Activated CD4-positive, alpha-beta T cell treated with anti-CD3 and anti-CD28 coated beads, Interleukin-2, amount 10 ng/mL, durations not matched to agents 24 days and 14 days (primary cell): ENCODE data around the gene UGT2B7. TPM values are rescaled to one million over a fixed set of nuclear protein-coding genes. Genes with fewer than 3 reads are reported as not detected.

Experiments used
- DNase-seq: peaks from one replicate; pipeline ENCODE4 v3.0.0; 2022
- H3K27ac Mint-ChIP-seq: one replicate; pipeline ENCODE4 v1.8.0; 2022; ENCODE audit warnings: mild to moderate bottlenecking, mixed read lengths
- H3K27me3 Mint-ChIP-seq: one replicate; pipeline ENCODE4 v1.8.0; 2022; ENCODE audit warnings: mixed read lengths
- H3K36me3 Mint-ChIP-seq: one replicate; pipeline ENCODE4 v1.8.0; 2022; ENCODE audit warnings: low read depth, mild to moderate bottlenecking, mixed read lengths
- H3K4me1 Mint-ChIP-seq: one replicate; pipeline ENCODE4 v1.8.0; 2021; ENCODE audit warnings: mixed read lengths
- H3K4me3 Mint-ChIP-seq: one replicate; pipeline ENCODE4 v1.8.0; 2022; ENCODE audit warnings: mild to moderate bottlenecking, moderate library complexity, mixed read lengths
- H3K9me3 Mint-ChIP-seq: one replicate; pipeline ENCODE4 v1.8.0; 2021; ENCODE audit warnings: mixed read lengths
- intact Hi-C: fragments of 100-400 bp; cut with micrococcal nuclease; formaldehyde crosslinking; loops from one replicate; pipeline ENCODE4 v1.15.1; 2023
- total RNA-seq: library from RNA; stranded (reverse); gene quantifications from 2 replicates; pipeline ENCODE4 v1.2.3, GENCODE V29; 2022

Gene UGT2B7
- total RNA-seq, 1 donor from 2014 or later = not detected

DNA sequence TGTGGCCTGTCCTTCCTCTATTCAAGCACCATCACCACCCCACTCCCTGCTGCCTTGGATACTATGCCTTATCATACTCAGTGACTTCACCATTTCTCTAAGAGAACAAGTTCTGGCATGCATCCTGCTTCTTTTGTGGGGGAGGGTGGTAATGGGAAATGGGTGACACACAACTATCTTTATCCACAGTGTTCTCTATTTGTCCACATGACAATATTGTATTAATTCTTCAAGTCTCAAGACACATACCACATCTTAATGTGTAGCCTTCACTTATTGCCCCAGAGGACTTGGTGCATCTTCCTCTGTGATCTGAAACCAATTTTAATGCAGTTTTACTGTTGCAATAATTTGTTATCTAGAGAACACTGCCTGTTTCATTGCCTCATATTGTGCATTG is 29.3 kb upstream of the UGT2B7 start:
- H3K4me3 Mint-ChIP-seq = no peak overlapping the region
- intact Hi-C loops = no loop called here
- no peaks in the 10 kb centered on the region for H3K9me3 Mint-ChIP-seq
- H3K4me1 Mint-ChIP-seq = no peaks in the 10 kb centered on the region
- H3K36me3 Mint-ChIP-seq = no peaks in the 10 kb centered on the region
- no peak overlapping the region for H3K27ac Mint-ChIP-seq
- DNase-seq = no peak
- no peaks in the 10 kb centered on the region for H3K27me3 Mint-ChIP-seq

DNA sequence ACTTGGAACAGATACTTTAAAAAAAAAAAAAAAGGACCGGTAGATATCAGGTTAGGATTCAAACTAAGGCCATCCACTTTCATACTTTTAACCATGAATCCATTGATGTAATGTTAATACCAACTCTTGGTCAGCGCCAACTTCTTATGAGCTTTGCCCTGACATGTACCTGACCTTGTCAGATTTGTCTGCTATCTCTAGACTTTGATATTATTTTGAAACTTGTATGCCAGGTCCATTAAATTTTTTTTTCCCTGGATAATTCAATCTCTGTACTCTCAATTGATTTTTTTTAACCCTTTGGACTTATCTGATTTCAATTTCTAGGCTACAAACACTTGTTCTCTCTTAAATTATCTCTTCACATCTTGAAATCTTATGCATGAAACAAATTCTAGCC is 27.2 kb upstream of the UGT2B7 start:
- Mint-ChIP-seq H3K36me3 (no peaks in the 10 kb centered on the region), H3K27me3 (no peaks in the 10 kb centered on the region), H3K9me3 (no peaks in the 10 kb centered on the region), H3K4me1 (no peaks in the 10 kb centered on the region), H3K27ac (no peak overlapping the region), H3K4me3 (no peak overlapping the region)
- intact Hi-C loops = no loop called here
- no peak for DNase-seq

DNA sequence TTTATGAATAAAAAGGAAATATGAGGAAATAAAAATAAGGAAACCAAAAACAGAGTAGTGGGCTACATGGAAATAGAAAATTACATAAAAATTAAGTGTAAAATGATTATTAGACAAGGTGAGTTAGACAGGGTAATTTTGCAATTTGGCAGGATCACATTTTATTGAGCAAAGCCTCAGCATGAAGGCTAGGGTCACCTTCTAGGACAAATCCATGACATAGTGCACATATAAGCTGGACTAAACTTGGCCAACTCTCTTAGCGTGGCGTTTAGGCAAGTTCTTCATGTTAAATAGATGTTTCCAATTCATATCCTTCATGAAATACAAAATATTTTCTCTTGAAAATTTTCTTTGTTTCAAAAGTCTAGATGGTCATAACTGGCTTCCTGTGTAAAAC is 25.7 kb upstream of the UGT2B7 start:
- intact Hi-C loops = no loop called here
- Mint-ChIP-seq H3K27ac (no peak overlapping the region), H3K4me3 (no peak overlapping the region), H3K27me3 (no peaks in the 10 kb centered on the region), H3K4me1 (no peaks in the 10 kb centered on the region), H3K9me3 (no peaks in the 10 kb centered on the region), H3K36me3 (no peaks in the 10 kb centered on the region)
- no peak for DNase-seq

DNA sequence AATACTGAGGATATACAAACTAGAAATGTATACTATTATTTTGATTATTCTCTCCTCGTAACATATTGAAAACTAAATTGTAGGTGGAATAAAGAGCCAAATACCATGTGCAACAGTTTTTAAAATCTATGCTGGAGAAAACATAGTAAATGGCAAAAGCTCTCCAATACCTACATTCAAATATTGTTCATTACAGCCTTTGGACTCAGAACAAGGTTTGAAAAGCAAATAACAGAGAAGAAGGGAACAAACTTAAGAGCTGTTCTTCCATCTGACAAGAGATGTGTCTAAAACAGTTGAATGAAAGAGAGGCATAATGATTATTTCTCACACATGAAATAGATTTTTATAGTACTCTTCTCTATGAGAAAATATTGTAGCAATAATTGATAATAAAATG is 25.0 kb upstream of the UGT2B7 start:
- no peak for DNase-seq
- no peak overlapping the region for H3K4me3 Mint-ChIP-seq
- intact Hi-C loops = no loop called here
- H3K27ac Mint-ChIP-seq = no peak overlapping the region
- H3K27me3 Mint-ChIP-seq = no peaks in the 10 kb centered on the region
- no peaks in the 10 kb centered on the region for H3K9me3 Mint-ChIP-seq
- H3K36me3 Mint-ChIP-seq = no peaks in the 10 kb centered on the region
- no peaks in the 10 kb centered on the region for H3K4me1 Mint-ChIP-seq

DNA sequence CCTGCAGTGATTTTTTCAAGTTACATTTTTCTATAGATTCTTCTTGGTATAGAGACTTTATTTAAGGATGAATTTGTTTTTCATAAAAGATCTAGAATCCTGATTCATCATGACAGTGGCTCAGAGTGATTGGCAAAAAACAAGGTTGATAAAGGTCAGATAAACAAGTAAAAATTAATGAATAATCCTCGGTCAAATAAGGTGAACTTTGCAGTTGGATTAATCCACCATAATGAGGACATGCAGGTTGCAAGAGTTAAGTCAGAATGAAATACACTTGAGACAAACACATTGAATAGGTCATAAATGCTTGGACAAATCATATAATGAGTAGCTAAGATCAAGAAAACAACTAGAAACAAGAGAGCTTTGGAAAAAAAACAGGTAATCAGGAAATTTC is 22.9 kb upstream of the UGT2B7 start:
- H3K9me3 Mint-ChIP-seq = no peaks in the 10 kb centered on the region
- no peaks in the 10 kb centered on the region for H3K36me3 Mint-ChIP-seq
- no peak for DNase-seq
- no peaks in the 10 kb centered on the region for H3K27me3 Mint-ChIP-seq
- H3K4me3 Mint-ChIP-seq = no peak overlapping the region
- H3K4me1 Mint-ChIP-seq = no peaks in the 10 kb centered on the region
- H3K27ac Mint-ChIP-seq = no peak overlapping the region
- intact Hi-C loops = no loop called here

DNA sequence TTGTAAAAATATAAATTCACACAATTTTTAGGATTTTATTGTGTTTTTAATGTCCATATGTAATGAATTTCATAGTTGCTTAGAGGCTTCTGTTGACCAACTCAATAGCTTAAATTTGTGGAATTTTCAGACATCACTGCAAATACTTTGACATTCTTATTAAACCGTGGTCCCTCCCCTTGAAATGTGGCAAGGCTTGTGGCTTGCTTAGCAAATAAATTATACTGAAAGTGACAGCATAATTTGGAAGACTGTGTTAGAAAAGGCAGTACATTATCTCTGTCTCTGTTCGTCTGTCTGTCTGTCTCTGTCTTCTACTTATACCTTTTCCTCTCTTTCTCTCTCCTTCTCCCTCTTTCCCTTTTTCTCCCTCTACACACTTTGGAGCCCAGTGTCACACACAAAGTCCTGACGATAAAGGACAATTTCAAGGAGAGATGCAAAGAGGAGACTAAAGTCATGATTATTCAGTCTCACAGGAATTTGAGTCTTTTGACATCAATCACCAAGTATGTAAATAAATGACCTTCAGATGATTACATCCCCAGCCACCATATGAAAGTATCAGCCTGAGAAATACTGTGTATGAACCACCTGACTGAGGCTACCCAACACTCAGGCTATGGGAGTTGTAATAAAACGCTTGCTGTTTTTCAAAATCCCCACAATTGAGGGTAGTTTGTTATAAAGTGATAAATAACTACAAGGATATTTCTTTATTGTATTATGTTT is 21.0 kb upstream of the UGT2B7 start:
- Mint-ChIP-seq H3K27ac (no peak overlapping the region), H3K9me3 (no peaks in the 10 kb centered on the region), H3K36me3 (no peaks in the 10 kb centered on the region), H3K4me3 (no peak overlapping the region), H3K4me1 (no peaks in the 10 kb centered on the region), H3K27me3 (no peaks in the 10 kb centered on the region)
- DNase-seq = no peak
- intact Hi-C loops = no loop called here

DNA sequence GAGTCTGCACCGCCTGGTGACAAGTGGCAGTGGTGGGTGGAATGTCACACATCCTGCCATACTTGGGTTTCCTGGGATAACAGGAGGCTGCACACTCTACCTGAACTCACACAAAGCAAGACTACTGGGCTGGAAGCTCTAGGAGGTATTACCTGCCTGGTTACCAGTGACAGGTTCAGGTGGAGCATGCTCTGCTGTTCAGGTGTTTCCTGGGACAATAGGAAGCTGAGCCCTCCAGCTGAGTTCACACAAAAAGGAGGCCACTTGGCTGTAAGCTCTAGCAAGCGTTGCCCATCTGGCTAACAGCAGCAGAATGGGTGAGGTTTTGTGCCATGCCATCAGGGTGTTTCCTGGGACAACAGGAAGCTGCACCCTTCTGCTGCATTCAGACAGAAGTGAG is 17.4 kb upstream of the UGT2B7 start:
- Mint-ChIP-seq H3K4me1 (no peaks in the 10 kb centered on the region), H3K36me3 (no peaks in the 10 kb centered on the region), H3K27me3 (no peaks in the 10 kb centered on the region), H3K9me3 (no peaks in the 10 kb centered on the region), H3K27ac (no peak overlapping the region), H3K4me3 (no peak overlapping the region)
- no peak for DNase-seq
- intact Hi-C loops = loop anchor here (1.0 kb wide), 1 partner anchor 25 kb away; no protein-coding TSS in a partner anchor

DNA sequence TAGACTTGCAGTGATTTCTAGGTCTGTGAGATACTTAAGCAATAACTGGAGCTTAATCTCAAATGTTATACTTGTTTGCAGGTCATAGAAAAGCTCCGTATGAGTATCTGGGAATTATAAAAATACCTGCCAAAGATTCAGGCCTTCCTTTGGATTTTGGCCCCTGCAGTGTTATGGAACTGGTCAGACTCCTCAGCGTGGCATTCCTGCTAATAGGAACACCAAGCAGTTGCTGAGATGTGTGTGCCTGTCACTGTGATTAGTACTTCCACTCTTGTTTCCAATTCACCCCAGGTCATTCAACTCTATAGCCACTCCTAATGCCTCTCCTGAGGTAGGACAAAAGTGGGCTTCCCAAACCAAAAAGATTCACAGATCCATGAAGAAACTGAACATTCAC is 7.8 kb upstream of the UGT2B7 start:
- no peak for DNase-seq
- no peaks in the 10 kb centered on the region for H3K4me1 Mint-ChIP-seq
- H3K27ac Mint-ChIP-seq = no peak overlapping the region
- H3K4me3 Mint-ChIP-seq = no peak overlapping the region
- H3K36me3 Mint-ChIP-seq = no peaks in the 10 kb centered on the region
- intact Hi-C loops = no loop called here
- H3K27me3 Mint-ChIP-seq = no peaks in the 10 kb centered on the region
- no peaks in the 10 kb centered on the region for H3K9me3 Mint-ChIP-seq

DNA sequence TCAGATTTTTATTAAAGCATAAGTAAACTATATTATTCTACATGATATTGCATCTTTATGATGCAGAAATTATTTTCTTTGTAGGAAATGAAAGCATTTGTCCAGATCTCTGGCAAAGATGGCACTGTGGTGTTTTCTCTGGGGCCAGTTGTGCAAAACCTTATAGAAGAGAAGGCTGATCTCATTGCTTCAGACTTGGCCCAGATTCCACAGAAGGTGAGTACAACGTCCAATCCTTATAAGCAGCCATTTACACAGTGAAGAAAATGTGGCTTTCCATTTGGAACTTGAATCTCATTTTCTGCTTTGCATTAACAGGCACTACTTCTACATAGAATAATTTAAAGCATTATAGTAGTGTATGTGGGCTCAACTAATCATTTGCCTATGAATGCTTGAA is 6.9 kb upstream of the UGT2B7 start:
- H3K27ac Mint-ChIP-seq = no peak overlapping the region
- no peaks in the 10 kb centered on the region for H3K36me3 Mint-ChIP-seq
- intact Hi-C loops = no loop called here
- DNase-seq = no peak
- no peaks in the 10 kb centered on the region for H3K27me3 Mint-ChIP-seq
- no peaks in the 10 kb centered on the region for H3K9me3 Mint-ChIP-seq
- H3K4me3 Mint-ChIP-seq = no peak overlapping the region
- no peaks in the 10 kb centered on the region for H3K4me1 Mint-ChIP-seq

DNA sequence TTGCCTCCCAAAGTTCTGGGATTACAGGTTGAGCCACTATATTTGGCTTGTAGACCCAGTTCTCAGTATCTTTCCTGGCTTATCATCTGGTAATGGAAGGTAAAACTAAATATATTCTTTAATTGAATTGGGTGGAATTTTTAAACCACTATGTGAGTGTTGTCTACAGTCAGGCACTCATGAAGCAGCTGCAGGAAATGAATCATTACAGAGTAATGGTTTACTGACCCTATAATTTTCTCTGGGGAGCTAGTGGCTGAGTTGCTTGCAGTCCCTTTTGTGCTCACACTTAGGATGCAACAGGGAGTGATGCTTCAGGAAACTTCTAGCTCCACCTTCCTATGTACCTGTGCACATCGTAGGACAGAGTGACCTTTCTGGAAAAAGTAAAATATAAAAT is 4.1 kb upstream of the UGT2B7 start:
- Mint-ChIP-seq H3K36me3 (no peaks in the 10 kb centered on the region), H3K4me3 (no peak overlapping the region), H3K4me1 (no peaks in the 10 kb centered on the region), H3K27me3 (no peaks in the 10 kb centered on the region), H3K27ac (no peak overlapping the region), H3K9me3 (no peaks in the 10 kb centered on the region)
- DNase-seq = no peak
- intact Hi-C loops = no loop called here

DNA sequence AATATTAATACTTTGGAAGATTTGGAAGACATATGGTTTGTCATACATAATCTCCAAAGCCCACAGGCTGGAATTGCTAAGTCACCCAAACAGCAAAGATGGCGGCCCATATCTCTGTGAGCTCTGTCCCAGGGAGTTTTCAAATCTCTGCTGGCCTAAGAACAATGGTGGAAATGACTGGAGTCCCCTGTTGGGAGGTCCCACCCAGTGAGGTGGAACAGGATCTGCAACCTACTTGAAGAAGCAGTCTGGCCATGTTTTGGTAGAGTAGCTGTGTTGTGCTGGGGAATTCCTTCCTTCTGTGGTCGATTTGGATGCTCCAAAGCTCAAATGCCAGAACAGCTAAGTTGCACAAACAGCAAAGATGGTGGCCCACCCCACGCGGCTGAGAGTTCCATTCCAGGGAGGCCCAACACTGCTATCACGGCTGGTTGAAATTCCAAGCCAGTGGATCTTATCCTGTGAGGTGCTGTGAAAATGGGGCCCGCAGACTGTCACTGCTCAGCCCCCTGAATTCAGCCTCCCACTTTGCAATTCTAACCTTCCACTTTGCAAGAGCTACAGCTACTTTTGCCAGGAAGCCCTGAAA is 3.2 kb upstream of the UGT2B7 start:
- Mint-ChIP-seq H3K9me3 (no peaks in the 10 kb centered on the region), H3K4me3 (no peak overlapping the region), H3K36me3 (no peaks in the 10 kb centered on the region), H3K27me3 (no peaks in the 10 kb centered on the region), H3K27ac (no peak overlapping the region), H3K4me1 (no peaks in the 10 kb centered on the region)
- intact Hi-C loops = no loop called here
- no peak for DNase-seq

DNA sequence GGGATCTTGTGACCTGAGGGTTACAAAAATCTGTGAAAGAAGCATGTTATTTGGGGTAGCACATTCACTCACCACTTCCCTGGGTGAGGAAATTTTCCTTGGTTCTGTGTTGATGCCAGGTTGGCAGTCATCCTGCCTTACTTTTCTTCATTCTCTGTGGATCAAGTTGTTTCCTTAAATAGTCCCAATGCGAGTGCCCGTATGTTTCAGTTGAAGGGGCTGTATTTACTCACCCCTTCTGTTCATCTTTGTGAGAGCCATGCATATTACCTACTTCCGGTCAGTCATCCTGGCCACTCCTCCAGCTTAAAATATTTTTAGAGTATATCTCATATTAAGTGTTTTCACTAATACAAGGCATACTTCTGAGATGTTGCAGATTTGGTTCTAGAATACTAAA is 2.6 kb upstream of the UGT2B7 start:
- Mint-ChIP-seq H3K4me3 (no peak overlapping the region), H3K27me3 (no peaks in the 10 kb centered on the region), H3K36me3 (no peaks in the 10 kb centered on the region), H3K9me3 (no peaks in the 10 kb centered on the region), H3K4me1 (no peaks in the 10 kb centered on the region), H3K27ac (no peak overlapping the region)
- intact Hi-C loops = no loop called here
- DNase-seq = no peak

DNA sequence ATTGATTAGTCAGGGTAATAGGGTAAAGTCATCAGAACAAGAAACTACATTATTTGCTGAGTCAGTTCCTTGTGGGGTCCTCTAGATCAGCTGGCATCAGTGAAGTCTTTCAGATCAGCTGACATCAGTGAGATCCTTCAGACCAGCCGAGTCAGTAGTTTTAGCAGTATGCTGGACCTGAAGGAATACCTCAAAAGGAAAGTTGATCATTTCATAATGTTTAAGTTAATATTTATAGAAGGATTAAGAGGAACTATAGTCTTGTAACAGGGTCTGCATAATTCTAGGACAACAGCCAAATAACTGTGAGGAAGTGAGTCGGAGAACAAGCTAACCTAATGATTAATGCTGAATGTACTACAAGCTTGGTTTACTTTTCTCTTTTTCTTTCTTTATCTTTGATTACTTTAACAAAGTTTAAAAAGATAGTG is 958 bp upstream of the UGT2B7 start:
- Mint-ChIP-seq H3K4me3 (no peak overlapping the region), H3K9me3 (no peaks in the 10 kb centered on the region), H3K27ac (no peak overlapping the region), H3K27me3 (no peaks in the 10 kb centered on the region), H3K4me1 (no peaks in the 10 kb centered on the region), H3K36me3 (no peaks in the 10 kb centered on the region)
- intact Hi-C loops = no loop called here
- DNase-seq = no peak

DNA sequence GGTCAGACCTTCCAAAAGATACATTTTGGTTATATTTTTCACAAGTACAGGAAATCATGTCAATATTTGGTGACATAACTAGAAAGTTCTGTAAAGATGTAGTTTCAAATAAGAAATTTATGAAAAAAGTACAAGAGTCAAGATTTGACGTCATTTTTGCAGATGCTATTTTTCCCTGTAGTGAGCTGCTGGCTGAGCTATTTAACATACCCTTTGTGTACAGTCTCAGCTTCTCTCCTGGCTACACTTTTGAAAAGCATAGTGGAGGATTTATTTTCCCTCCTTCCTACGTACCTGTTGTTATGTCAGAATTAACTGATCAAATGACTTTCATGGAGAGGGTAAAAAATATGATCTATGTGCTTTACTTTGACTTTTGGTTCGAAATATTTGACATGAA is 536 bp downstream of the UGT2B7 start:
- Mint-ChIP-seq H3K9me3 (no peaks in the 10 kb centered on the region), H3K4me3 (no peak overlapping the region), H3K27me3 (no peaks in the 10 kb centered on the region), H3K4me1 (no peaks in the 10 kb centered on the region), H3K27ac (no peak overlapping the region), H3K36me3 (no peaks in the 10 kb centered on the region)
- DNase-seq = no peak
- intact Hi-C loops = no loop called here

DNA sequence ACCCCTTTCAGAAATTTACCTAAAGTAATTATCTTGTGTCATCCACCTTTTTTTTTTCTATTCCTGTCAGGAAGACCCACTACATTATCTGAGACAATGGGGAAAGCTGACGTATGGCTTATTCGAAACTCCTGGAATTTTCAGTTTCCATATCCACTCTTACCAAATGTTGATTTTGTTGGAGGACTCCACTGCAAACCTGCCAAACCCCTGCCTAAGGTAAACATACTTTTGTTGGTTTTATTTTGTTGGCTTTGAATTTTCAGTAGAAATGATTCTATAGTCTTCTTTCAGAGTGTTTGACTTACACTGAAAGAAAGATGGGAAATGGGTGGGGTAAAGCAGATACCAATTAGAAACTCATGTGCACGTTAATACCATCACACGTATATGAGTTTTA is 2.2 kb downstream of the UGT2B7 start:
- intact Hi-C loops = no loop called here
- Mint-ChIP-seq H3K36me3 (no peaks in the 10 kb centered on the region), H3K27ac (no peak overlapping the region), H3K9me3 (no peaks in the 10 kb centered on the region), H3K4me1 (no peaks in the 10 kb centered on the region), H3K27me3 (no peaks in the 10 kb centered on the region), H3K4me3 (no peak overlapping the region)
- DNase-seq = no peak
